GM13976 (cell line): ENCODE measurements around the gene TADA3.
A peak's percentile ranks its signal among the peaks of the same experiment; 100 is the strongest.

ENCODE experiments used
- DNase-seq: peaks from one replicate; pipeline ENCODE4 v3.0.0; 2012; ENCODE audit warnings: low spot score
- CTCF ChIP-seq: IDR thresholded peaks from 2 replicates; pipeline ENCODE4 v1.5.1; 2012; ENCODE audit warnings: borderline replicate concordance, mild to moderate bottlenecking; ENCODE audit not compliant: insufficient read depth; ENCODE audit errors: extremely low read depth, missing control alignments, control extremely low read depth
- in situ Hi-C: fragments of 300-500 bp; cut with MboI; formaldehyde crosslinking; loops from one replicate; pipeline ENCODE4 v1.12.0; 2022; ENCODE audit warnings: low sequenced_read_pairs, mixed read lengths, inconsistent platforms; ENCODE audit not compliant: unreplicated experiment

The TADA3 gene

GRCh38 chr3:9810433-9810770 lies 18.1 kb upstream of the TADA3 start:
- in situ Hi-C loops, result no loop called here
- TF ChIP-seq CTCF, result no peak
- no peak for DNase-seq

GRCh38 chr3:9809615-9810432 lies 17.6 kb upstream of the TADA3 start, which contains the start of gene TTLL3:
TSS of gene TTLL3 (plus strand) at chr3:9810262. CDS start at chr3:9810662, 400 bp downstream.
- in situ Hi-C loops, result no loop called here
- DNase-seq, result peak; percentile 75
- peak; percentile 3 for TF ChIP-seq CTCF

GRCh38 chr3:9809239-9809614 lies 17.0 kb upstream of the TADA3 start:
- TF ChIP-seq CTCF, result no peak
- in situ Hi-C loops, result no loop called here
- DNase-seq, result no peak

GRCh38 chr3:9808345-9809037 lies 16.2 kb upstream of the TADA3 start:
- peak; percentile 47 for DNase-seq
- in situ Hi-C loops, result no loop called here
- TF ChIP-seq CTCF, result peak; percentile 15

GRCh38 chr3:9807981-9808344 lies 15.7 kb upstream of the TADA3 start:
- no peak for TF ChIP-seq CTCF
- no peak for DNase-seq
- in situ Hi-C loops, result no loop called here

GRCh38 chr3:9806688-9807589 lies 14.7 kb upstream of the TADA3 start:
- in situ Hi-C loops, result no loop called here
- no peak for TF ChIP-seq CTCF

More at GRCh38 chr3:9806688-9807589, 14.7 kb upstream of the TADA3 start:
- DNase-seq, result no peak
